Measurements from ENCODE around the gene UCK2.

- no peak for TF ChIP-seq CTCF (IDR thresholded peaks at IDR 0.05; ENCODE audit: low read depth, low read length, poor library complexity, severe bottlenecking)
- no peak for TF ChIP-seq EZH2phosphoT487 (IDR thresholded peaks at IDR 0.05; ENCODE audit: borderline replicate concordance, low read length)
Measured at GRCh38 chr1:165945911-165946310, 118.5 kb downstream of the UCK2 start.
